Measurements from ENCODE around the gene LRP3.

DNA sequence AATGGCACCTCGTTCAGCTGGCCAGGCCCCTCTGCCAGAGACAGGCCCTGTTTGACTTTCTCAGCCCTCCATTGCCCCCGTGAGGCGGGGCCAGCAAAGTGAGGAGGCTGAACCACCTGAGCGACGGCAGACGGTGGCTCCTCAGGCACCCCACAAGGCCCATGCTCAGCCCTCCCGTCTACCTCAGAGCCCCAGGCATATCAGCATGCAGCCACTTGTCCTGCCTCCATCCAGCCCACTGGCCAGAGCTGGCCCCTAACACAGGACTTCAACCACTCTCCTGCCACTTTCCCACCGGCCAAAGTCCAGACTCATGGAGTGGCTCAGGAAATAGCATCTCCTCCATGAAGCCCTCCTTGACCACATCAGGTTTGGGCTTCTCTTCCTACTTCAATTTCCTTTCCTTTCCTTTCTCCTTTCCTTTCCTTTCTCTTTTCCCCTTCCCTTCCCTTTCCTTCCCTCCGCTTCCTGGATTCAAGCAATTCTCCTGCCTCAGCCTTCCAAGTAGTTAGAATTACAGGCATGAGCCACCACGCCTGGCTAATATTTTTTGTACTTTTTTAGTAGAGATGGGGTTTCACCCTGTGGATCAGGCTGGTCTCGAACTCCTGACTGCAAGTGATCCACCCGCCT, 22.2 kb downstream of the LRP3 start:
- TF ChIP-seq SMC3 (IDR thresholded peaks at IDR 0.05; ENCODE audit: low read depth, low read length) (no peak), RFX5 (IDR thresholded peaks at IDR 0.05; ENCODE audit: low read length) (no peak), NRF1 (IDR thresholded peaks at IDR 0.05; ENCODE audit: low read depth, low read length) (no peak), GABPA (IDR thresholded peaks at IDR 0.05; ENCODE audit: low read depth) (no peak), TAF1 (IDR thresholded peaks at IDR 0.05; ENCODE audit: borderline replicate concordance, low read depth, low read length) (no peak), POLR2AphosphoS5 (IDR thresholded peaks at IDR 0.05; ENCODE audit: low read depth, low read length) (no peak), EP300 (IDR thresholded peaks at IDR 0.05; ENCODE audit: borderline replicate concordance in 1 of 2, low read depth in 1 of 2, low read length in 1 of 2) (no peak), RAD21 (IDR thresholded peaks at IDR 0.05; ENCODE audit: low read length) (no peak), CHD2 (IDR thresholded peaks at IDR 0.05; ENCODE audit: low read length, partially characterized antibody) (no peak), TCF12 (IDR thresholded peaks at IDR 0.05) (no peak)
- TF ChIP-seq, protein P1, sequence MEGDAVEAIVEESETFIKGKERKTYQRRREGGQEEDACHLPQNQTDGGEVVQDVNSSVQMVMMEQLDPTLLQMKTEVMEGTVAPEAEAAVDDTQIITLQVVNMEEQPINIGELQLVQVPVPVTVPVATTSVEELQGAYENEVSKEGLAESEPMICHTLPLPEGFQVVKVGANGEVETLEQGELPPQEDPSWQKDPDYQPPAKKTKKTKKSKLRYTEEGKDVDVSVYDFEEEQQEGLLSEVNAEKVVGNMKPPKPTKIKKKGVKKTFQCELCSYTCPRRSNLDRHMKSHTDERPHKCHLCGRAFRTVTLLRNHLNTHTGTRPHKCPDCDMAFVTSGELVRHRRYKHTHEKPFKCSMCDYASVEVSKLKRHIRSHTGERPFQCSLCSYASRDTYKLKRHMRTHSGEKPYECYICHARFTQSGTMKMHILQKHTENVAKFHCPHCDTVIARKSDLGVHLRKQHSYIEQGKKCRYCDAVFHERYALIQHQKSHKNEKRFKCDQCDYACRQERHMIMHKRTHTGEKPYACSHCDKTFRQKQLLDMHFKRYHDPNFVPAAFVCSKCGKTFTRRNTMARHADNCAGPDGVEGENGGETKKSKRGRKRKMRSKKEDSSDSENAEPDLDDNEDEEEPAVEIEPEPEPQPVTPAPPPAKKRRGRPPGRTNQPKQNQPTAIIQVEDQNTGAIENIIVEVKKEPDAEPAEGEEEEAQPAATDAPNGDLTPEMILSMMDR (IDR thresholded peaks at IDR 0.05) = no peak
- TF ChIP-seq, protein P2, sequence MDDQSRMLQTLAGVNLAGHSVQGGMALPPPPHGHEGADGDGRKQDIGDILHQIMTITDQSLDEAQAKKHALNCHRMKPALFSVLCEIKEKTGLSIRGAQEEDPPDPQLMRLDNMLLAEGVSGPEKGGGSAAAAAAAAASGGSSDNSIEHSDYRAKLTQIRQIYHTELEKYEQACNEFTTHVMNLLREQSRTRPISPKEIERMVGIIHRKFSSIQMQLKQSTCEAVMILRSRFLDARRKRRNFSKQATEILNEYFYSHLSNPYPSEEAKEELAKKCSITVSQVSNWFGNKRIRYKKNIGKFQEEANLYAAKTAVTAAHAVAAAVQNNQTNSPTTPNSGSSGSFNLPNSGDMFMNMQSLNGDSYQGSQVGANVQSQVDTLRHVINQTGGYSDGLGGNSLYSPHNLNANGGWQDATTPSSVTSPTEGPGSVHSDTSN (IDR thresholded peaks at IDR 0.05) = no peak
- TF ChIP-seq, protein P3, sequence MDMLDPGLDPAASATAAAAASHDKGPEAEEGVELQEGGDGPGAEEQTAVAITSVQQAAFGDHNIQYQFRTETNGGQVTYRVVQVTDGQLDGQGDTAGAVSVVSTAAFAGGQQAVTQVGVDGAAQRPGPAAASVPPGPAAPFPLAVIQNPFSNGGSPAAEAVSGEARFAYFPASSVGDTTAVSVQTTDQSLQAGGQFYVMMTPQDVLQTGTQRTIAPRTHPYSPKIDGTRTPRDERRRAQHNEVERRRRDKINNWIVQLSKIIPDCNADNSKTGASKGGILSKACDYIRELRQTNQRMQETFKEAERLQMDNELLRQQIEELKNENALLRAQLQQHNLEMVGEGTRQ (IDR thresholded peaks at IDR 0.05; ENCODE audit: borderline replicate concordance, low read depth, low read length) = no peak

All from SK-N-SH (cell line).